GM19395 (cell line): ENCODE results near the gene RINL.

ENCODE experiments used
- ATAC-seq: cut with Tn5 transposase; IDR thresholded peaks from one replicate; pipeline ENCODE4 v1.9.1; 2021; ENCODE audit warnings: mild to moderate bottlenecking, moderate library complexity; ENCODE audit not compliant: unreplicated experiment

The RINL gene, protein sequence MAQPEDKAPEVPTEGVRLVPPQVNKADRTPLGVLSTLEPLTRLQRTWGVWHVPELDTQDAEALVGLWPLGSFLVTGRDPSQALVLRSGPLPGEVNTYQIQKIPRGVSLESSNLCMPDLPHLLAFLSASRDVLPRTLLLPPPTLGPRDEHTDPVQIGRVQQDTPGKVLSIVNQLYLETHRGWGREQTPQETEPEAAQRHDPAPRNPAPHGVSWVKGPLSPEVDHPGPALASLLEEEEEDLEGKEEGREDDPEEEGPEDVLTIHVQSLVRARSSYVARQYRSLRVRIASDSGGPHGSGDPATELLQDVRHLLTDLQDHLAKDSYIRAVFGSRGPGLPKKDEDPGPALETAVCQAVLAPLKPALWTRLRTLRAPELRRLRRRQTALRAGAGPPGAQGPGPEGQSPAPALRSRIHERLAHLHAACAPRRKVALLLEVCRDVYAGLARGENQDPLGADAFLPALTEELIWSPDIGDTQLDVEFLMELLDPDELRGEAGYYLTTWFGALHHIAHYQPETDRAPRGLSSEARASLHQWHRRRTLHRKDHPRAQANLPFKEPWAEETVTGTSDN

DNA sequence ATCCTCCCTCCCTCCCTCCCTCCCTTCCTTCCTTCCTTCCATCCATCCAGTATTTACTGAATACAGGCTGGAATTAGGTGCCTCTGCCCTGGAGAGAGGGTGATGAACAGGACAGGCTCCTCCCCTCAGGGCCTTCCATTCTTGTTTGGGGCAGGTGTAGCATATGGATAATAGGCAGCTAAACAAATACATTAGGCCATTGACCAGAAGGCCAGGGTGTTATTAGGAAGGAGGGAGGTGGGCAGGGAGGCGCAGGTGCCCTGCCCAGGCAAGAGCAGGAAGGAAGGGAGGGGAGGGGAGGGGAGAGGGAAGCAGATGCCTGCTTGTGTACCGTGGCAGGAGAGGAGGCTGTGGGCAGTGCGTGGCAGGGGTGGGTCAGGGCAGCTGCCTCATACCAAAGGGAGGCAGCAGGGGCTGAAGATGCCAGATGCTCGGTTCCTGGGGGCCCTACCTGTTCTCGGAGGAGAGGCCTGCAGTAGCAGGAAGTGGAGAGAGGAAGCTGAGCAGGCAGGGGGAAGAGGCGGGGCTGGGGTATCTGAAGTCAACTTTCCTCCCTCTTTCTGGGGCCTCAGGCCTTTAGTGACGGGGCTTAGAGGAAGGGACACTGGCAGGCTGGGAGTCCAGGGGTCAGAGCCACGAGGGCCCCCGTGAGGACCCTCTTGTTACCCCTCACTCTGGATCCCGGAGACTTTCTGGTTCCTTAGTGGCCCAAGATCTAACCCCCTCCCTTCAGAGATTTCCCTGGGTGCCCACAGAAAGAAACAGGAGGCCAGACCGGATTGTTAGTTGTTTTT is at the start of gene RINL:
TSS of gene RINL (minus strand) at position 495 of the 794 bp plus-strand sequence. CDS start 1,533 bp downstream, outside the sequence.
- no peak for ATAC-seq

DNA sequence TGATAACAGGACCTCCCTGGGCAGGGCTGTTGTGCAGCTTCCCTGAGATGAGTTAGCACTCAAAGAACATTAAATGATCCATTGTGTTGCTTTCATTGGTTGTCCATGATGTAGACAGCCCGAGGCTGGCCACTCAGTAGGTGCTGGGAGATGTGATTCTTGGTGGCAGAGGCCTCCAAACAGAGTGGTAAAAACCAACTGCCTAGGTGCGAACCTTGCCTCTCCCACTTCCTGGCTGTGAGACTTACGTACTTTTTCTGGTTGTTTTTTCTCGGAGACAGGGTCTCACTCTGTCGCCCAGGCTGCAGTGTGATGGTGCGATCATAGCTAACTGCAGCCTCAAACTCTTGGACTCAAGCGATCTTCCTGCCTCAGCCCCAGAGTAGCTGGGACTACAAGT is 46.3 kb upstream of the RINL start:
- ATAC-seq: no peak

DNA sequence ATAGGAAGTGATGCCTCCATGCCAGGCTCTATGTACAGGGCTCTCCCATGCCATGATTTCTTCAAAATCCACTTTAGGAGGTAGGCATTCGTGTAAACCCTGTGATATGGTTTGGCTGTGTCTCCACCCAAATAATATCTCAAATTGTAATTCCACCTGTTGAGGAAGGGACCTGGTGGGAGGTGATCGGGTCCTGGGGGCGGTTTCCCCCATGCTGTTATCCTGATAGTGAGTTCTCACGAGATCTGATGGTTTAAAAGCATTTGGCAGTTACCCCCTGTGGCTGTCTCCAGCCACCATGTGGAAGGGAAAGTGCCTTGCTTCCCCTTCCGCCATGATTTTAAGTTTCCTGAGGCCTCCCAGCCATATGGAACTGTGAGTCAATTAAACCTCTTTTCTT is 44.4 kb upstream of the RINL start:
- no peak for ATAC-seq

DNA sequence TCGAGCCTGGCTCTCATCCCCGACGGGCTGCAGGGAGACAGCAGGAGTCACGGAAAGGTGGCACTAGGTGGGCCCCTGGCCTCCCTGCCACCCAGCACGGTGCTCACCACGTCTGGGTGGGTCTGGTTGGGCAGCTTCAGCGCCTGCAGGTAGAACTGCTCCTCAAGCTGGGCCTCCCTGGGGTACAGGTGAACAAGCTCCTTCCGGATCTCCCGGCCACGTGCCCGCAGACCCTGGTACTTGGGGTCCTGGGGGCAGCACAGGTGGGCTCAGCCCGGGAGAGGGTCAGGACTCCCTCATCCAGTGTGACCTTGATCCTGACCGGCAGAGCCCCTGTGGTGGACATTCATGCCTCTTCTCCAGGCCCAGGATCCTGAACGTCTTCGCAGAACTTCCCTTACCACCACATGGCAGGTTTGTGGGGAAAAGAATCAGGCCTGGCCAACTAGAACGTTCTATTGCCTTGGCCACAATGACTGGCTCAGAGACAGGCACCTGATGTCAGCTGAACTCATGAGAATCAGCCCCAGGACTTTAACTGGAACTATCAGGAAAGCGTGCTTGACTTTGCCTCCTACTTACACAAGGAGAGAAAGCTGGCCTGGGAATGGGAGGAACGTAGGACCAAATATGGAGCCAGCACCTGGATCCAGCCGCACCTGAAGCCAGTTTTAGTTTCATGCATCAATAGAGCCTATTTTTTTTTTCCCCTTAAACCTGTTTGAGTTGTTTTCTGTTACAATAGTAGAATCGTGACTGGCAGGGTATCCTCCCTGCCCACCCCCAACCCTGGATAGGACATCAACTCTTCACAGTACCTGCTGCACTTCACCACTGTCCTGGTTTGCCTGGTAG is 43.6 kb upstream of the RINL start:
- no peak for ATAC-seq

DNA sequence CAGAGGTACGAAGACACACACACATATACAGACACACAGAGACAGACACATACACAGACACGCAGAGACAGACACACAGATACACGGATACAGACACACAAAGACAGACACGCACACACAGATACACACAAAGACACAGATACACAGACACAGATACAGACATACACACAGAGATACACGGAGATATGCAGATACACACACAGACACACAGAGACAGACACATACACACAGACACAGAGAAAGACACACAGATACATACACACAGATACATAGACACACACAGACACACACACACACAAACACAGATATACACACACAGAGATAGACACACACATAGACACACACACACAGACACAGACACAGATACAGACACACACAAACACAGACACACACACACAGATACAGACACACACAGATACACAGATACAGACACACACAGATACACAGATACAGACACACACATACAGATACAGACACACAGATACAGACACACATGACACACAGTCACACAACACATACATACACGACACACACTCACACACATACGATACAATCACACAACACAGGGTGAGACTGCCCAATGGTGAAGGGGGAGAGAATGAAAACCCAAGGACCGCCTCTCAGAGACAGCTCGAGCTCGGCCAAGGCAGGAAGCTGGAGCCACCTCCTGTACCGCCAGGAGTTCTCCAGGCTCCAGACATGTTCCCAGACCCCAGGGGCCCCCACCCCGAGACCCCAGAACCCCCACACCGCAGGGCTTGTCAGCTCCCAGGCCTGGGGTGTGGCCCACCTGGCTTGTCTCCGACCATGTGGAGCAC is 42.7 kb upstream of the RINL start:
- no peak for ATAC-seq

DNA sequence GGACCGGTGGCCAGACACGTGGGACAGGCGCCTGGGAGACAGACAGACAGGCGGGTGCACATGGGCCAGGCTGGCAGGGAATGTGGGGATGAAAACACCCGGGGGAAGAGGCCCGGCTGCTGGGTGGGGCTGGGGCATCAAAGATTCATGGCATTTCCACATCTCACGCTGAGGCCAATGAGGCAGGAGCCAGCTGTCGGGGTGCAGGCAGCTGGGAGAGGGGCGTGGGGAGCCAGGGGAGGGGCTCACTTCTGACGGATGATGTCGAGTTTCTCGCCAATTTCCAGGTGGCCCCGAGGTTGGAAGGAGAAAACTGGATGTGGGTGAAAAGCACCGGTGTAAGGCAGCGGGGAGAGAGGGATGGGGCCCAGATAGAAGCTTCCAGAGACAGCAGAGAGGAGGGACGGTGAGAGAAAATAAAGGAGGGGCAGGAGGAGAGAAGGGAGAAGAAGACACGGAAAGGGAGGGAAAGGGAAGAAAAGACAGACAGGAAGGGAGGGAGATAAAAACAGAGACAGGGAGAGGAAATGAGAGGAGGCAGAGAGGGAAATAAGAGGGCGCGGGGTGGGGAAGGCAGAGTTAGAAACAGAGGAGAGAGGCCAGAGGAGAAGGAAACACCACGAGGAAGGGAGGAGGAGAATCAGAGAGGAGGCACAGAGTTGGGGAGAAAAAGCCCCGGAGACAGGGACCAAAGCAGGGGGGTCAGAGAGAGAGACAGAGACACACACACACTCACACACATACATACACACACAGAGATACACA is 41.9 kb upstream of the RINL start:
- ATAC-seq: no peak

DNA sequence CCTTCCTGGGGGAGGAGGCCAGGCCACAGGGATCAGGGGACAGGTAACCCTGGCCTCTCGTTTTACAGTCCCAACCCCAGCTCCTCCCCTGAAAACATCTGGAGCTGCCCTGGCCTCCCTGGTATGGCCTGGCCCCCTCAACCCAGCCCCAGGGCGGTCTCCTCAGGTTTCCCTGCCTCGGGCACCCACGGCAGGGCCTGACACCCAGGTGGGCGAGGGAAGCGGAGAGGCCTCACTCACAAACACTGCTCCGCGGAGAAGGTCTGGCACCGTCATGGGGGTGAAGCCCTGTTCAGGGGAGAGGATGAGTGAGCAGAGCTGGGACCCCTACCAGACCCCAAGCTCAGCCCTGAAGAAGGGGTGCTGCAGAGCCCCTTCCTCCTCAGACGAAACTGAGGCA is 40.5 kb upstream of the RINL start:
- ATAC-seq: no peak

DNA sequence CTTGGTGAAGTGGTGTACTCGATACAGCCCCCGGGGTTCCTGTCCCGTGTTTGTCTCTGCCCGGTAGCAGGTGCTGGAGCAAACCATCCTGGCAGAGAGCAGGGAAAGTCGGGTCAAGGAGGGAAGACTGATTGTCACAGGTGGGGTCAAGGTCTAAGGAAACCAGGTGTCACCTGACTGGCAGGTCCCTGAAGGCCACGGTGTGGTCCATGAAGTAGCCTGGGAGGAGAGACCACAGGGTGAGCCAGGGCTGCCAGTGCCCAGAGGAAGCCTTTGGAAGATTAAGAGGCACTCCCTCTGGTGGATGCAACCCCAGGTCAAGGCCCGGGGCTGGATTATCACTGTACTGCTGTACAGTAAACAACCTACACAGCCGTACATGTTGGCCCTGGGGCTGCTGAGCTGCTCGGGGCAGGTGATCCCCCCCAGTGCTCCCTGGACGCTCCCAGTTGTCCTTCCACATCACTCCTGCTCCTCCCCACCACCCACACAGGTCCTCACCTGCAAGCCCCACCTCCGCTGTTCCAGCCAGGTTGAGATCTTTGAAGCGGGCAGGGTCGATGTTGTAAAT is 39.9 kb upstream of the RINL start:
- no peak for ATAC-seq

DNA sequence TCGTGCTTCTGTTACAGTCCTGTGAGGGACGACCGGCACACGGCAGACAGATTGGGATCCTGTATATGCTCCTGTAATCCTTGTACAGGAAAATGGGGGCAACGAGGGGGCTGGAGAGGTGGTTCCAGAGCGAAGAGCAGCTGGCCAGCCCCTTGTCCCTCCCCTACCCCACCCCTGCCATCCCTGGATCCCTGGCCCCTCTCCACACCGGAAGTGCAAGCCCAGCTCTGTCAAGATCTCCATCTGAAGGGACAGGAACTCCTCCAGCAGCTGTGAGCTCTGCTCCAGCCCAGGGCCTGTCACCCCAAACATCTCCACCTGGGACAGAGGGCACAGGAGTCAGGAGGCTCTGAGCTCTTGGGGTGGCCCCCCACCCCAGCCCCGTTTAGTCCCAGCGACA is 39.4 kb upstream of the RINL start:
- no peak for ATAC-seq

DNA sequence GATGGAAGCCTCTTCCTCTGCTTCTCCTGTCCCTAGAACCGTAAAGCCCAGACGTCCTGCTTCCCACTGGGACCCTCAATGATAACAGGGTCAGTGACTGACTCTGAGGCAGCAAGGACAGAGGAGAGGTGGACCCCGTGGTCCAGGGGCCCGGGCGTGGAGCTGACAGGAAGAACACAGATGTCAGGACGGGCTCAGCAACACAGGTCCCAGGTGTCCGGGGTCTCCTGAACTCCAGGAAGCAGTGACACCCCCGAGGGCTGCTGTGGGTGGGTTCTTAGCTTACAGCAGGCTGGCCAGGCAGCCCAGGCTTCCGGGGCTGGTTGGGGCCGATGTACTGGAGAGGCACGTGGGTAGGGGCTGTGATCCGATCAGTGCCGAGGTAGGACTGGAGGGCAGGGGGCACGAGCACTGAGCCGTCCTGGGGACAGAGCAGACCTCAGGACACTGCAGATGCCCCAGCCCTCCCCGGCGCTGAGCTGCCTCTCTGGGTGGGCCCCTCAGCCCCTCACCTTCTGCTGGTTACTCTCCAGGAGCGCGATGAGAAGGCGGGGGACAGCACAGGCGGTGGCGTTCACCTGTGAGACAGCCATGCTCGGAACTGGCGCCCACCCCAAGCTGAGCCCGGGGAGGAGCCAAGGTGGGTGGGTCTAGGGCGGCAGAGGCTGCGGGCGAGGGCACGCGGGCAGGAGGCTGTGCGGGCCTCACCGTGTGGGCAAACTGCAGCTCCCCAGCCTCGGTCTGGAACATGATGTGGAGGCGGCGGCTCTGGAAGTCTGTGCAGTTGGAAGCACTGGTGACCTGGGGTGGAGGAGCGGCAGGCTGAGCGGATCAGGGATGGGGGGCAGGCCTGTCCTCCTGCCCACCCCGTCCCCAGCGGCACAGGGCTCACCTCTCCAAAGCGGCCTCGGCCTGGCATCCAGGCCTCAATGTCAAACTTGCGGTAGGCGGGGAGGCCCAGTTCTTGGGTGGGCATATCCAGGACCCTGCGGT is 37.5 kb upstream of the RINL start:
- no peak for ATAC-seq

DNA sequence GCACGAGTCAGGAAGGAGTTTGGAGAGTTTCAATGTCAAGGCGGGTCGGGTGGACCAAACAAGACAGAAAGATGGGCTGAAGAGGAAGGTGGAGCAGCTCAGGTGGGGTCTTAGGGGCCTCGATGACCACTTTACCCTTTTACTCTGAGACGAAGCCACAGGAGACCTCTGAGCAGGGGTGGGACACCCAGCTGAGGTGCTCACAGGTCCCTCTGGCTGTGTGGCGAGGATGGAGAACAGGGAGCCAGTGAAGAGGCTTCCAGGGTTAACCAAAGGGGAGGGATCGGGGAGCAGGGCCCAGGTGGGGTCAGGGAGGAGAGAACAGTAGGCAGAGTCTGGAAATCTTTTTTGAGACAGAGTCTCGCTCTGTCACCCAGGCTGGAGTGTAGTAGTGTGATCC is 35.9 kb upstream of the RINL start:
- ATAC-seq: no peak

DNA sequence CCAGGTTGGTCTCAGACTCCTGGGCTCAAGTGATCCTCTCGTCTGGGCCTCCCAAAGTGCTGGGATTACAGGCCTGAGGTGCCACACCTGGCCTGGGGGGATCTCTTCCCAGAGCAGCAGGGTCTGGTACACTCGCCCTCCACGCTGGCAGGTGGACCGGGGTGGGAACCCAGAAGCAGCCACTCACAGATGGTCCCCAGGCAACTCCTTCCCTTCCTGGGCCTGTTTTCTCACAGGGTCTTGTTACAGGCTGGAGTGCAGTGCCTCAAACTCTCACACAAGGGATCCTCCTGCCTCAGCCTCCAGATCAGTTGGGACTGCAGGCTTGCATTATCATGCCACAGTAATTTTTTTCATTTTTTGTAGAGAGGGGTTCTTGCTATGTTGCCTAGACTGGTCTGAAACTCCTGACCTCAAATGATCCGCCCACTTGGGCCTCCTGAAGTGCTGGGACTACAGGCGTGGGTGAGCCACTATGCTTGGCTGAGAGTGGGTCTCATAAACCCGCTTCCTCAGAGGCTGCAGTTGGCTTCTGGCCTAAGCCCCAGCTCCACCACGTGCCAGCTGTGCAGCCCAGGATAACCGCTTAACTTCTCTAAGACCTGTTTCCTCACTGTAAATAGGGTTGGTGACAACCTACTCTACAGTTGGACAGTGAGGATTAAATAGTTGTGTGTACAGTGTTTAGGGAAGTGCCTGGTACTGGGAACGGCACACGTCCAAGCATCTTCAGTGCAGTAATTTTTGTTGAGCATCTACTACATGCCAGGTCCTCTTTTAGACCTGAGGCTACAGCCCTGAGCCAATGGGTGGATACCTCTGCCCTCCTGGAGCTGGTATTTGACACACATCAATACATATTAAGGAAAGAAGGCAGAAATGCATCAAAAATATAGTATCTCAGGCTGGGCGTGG is 34.8 kb upstream of the RINL start:
- no peak for ATAC-seq

DNA sequence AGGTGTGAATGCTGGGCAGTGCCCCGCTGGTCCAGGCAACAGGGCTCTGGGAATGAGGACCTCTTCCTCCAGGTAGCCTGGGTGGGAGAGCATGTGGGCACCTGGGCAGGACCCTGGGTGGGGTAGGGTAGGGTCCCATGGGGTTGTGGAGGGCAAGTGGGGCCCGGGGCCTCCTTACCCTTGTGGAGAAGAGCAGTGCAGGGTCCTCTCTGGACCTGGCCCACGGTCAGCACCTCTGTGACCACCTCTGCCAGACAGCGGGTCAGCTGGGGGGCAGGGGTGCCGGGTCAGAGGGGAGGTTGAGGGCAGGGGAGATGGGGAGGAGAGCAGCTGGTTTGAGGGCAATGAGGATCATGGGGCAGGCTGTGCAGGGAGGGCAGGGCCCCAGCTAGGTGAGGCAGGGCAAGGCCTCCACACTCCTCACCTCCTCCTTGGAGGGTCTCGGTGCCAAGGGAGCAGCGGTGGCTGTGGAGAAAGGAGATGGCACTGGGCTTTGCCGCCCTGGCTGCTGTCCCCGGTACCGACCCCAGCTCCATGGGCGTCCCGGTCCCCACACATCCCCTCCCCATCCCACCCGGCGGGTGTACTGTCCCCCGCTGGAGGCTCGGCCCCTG is 33.4 kb upstream of the RINL start:
- ATAC-seq: no peak

DNA sequence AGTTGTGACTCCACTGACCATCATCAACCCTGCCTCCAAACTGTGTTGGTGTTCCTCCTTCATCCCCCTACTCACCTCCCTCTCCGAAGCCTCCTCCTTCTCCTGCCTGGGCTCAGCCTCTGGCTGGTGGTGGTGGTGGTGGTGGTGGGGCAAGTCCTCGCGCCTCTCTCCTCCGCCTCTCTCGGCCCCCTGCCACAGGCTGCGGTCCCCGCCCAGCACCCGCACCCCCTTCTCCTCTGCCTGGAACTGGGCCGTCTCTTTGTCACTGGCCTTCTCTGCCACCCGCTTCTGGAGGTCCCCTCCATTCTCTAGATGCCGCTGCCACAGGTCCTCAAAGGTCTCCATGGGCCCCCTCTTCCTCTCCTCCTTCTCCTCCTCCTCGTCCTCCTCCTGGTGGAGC is 32.4 kb upstream of the RINL start:
- ATAC-seq: no peak

DNA sequence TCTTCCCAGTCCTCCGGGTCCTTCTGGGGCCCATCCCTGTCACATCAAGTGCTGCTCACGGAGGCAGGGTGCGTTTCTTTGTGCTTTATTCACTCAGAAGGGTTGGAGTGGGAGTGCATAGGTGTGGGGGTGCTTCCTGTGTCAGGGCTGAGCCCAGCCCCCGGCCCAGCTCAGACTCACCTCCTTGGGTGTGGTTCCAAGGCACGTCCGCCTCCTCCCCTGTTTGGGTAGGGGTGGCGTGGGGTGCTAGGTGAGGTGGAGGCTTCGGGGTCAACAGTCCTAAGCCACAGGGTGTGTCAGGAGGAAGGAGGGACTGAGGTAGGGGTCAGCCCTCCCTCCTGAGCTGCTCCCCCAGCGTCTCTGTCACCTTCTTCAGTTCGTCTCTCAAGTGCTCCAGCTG is 30.8 kb upstream of the RINL start:
- ATAC-seq: no peak

DNA sequence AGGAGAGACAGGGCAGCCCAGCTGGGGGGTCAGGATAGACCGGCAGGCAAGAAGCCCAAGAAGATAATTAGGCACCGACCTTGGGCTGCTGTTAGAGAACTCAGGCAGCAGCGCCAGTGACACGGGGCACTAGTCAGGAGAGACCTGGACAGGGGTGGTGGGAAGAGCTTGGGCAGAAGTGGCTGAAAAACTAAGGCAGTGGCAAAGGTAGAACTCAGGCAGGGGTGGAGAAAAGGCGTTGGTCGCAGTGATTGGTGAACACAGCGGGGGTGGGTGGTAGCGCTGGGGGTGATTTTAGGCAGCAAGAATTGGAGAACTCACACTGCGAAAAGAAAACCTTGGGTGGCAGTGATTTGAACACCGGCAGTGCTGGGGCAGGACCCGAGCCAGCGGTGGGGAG is 29.6 kb upstream of the RINL start:
- no peak for ATAC-seq
